Measurements from ENCODE around the gene CR1L. TPM values are rescaled to one million over a fixed set of nuclear protein-coding genes. Genes with fewer than 3 reads are reported as not detected.
"Not testable (repeated sequence)": the region's sequence is repeated elsewhere in the genome, so short reads cannot be mapped to it uniquely, and the experiment has no call there.

CR1L gene
- total RNA-seq, 2 experiments from 2014 or later = not detected

DNA sequence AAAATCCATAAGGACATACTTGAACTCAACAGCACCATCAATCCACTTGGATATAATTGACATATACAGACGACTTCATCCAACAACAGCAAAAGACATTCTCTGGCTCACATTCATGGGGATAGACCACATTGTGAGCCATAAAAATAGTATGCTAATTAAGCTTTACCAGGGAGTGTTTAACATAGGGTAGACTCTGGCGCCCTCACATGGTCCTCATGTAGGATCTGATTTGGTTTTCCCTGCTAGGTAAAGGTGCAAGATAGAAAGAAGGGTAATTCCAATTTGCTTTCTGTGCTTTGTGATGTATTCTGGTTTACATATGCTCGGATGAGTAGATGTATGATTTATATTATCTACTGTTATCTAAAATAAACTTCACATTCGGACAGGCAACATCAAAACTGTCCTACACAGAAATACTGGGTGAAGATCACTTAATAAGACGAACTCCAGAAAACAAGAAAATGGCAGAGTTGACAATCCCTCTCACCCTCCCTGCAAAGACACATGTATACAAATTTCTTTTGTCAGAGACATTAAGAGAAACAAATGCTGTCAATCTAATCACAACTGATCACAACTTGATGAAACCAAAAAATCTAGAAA, 27.7 kb downstream of the CR1L start:
- ChIA-PET CTCF (interaction anchor here (1.3 kb wide), 1 partner anchor 93 kb away, joined by 4 read pairs; no protein-coding TSS in a partner anchor), POLR2A (no interaction called here)

DNA sequence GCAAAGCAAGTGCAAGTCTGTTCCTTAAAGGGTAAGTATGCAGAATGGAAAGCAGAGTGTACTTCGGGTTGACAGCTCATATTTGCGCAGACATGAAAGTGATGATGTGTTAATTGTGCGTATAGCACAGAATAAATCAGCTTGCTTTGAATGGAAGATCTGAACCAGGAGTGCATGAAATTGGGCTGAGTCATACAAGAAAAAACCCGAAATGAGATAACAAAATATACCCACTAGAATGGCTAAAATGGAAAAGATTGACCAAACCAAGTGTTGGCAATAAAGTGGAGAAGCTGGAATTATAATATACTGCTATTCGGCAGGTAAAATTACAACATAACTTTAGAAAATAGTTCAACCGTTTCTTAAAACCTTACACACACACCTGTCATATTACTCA, 28.5 kb downstream of the CR1L start:
- POLR2A ChIA-PET = no interaction called here
- CTCF ChIA-PET = no interaction called here

DNA sequence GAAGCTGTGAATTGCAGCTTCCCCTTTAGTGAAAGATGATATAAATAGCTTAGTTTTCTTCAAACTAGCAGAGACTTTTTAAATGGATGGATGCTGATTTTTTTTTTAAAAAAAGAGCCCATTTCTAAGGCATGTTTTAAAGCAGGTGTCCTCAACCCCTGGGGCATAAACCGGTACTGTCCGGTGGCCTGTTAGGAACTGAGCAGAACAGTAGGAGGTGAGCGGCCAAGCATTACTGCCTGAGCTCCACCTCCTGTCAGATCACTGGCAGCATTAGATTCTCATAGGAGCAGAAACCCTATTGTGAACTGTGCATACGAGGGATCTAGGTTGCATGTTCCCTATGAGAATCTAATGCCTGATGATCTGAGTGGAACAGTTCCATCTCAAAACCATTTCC, 31.2 kb downstream of the CR1L start:
- CTCF ChIA-PET = interaction anchor here (0.6 kb wide), 1 partner anchor 113 kb away, joined by 5 read pairs; no protein-coding TSS in a partner anchor
- POLR2A ChIA-PET = no interaction called here

DNA sequence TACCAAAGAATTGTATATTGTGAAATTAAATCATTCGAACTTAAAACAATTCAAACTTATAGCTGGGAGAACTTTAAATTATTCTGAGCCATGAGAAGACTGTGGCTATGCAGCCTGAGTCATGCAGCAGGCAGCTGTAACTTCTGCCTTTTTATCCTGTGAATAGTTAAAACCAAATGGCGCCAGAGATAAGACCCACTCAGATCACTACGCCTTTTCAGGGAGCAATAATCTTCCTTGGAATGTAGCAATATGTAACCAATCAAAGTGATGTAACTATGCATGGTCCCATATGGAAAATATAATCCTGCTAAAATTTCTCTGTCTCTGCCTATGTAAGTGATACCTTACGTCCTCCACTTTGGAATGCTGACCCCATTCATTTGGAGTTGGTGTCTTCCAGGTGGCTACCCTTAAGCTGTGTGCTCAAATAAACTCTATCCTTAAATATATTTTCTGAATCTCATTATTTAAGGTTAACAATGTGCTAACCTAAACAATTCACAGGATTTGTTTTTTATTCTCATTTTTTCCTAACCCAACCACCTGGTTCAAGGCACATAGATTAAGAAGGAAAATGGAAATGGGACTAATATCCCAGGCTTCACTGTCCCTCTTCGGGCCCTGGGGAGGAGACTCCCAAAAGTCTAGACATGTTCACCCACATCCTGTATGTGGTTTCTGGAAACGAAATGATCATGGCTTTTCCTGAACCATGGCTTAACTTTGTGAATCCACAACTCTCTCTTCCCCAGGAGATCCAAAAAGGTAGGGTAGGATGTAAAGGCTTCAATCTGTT, 35.9 kb downstream of the CR1L start:
- POLR2A ChIA-PET = not testable (repeated sequence)

DNA sequence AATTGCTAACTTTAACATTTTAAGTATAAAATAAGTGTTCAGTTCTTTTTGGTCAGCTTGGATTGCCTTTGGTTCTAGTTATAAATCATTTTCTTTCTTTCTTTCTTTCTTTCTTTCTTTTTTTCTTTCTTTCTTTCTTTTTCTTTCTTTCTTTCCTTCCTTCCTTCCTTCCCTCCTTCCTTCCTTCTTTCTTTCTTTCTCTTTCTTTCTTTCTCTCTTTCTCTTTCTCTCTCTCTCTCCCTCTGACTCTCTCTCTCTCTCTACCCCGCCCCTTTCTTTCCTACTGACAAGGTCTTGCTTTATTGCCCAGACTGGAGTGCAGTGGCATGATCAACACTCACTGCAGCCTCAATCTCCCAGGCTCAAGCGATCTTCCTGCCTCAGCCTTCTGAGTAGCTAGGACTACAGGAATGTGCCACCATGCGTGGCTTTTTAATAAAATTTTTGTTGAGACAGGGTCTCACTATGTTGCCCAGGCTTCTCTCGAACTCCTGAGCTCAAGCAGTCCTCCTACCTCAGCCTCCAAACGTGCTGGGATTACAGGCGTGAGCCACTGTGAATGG, 38.0 kb downstream of the CR1L start:
- CTCF ChIA-PET, POLR2A ChIA-PET: not testable (repeated sequence)

More for the DNA sequence above, 35.9 kb downstream of the CR1L start:
- CTCF ChIA-PET = not testable (repeated sequence)

DNA sequence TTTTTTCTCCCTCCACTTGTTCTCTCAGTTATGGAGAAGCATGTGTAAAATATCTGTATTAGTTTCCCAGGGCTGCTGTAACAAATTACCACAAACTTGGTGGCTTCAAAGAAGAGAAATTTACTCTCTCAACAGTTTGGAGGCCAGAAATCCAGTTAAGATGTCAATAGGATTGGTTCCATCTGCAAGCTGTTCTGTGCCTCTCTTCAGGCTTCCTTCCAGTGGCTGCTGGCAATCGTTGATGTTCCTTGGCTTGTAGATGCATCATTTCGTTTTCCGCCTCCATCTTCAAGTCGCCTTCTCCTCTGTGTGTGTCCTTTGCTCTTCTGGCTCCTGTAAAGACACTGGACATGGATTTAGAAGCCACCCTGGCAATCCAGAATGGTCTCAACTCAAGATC, 45.6 kb downstream of the CR1L start:
- CTCF ChIA-PET, POLR2A ChIA-PET: not testable (repeated sequence)

DNA sequence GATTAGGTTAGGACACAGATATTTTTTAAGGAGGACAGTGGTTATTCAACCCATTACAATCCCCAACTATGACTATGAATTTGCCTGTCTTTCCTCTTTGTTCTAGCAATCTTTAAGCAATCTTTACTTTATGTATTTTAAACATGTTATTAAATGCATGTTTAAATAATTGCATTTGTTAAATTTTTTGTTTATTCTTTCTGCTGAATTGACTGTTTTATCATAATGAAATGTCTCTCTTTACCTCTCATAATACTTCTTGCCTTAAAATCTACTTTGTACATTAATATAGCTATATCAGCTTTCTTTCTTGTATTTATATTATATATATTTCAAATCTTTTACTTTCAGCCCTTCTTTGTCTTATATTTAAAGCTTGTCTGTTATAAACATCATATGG, 46.1 kb downstream of the CR1L start:
- ChIA-PET CTCF (no interaction called here), POLR2A (no interaction called here)

DNA sequence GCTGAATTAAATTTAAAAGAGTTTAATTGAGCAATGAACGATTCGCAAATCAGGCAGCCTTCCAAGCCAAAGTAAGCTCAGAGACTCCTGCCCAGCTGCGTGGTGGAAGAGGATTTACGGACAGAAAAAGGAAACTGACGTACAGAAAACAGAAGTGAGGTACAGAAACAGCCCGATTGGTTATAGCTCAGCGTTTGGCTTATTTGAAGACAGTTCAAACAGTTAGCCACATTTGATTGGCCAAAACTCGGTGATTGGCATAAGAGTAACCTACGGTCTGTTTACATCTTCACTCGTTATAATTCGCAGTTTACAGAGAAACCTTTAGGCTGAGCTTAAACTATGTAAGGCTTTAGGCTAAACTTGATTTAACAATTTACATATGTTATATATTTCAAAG, 46.9 kb downstream of the CR1L start:
- POLR2A ChIA-PET = no interaction called here
- CTCF ChIA-PET = no interaction called here

DNA sequence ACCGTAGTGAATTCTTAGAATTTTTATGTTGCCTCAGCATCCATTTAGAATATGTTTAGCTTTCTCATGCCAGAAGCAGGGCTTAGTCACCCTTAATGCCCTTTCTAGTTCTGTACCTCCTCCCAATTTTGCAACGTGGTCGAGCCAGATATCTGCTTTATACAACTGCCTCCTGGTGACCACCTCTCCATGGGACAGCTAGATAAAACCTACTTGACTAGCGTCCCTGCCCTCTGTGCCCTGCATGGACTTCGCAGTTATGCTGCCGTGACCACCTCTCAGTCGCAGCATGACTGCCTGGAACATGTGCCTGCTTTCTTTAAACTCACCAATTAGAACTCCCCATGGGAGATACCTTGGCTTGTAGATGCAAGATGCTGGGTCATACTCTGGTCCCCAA, 47.4 kb downstream of the CR1L start:
- CTCF ChIA-PET, POLR2A ChIA-PET: not testable (repeated sequence)

DNA sequence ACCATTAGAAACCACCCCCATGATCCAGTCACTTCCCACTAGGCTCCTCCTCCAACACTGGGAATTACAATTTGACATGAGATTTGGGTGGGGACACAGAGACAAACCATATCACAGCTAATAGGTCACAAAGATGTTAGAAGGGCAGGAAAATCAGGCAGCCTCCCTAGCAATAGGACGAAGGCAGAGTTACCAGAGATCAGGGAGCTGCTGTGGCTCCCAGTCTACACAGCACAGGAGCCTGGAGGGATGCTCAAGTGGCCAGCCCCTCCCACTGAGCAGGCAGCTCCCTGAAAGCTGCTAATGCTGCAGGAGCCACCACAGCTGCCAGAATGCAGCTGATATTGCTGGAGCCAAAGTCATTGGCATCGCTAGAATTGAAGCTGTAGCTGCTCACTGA, 51.0 kb downstream of the CR1L start:
- ChIA-PET CTCF (no interaction called here), POLR2A (no interaction called here)

DNA sequence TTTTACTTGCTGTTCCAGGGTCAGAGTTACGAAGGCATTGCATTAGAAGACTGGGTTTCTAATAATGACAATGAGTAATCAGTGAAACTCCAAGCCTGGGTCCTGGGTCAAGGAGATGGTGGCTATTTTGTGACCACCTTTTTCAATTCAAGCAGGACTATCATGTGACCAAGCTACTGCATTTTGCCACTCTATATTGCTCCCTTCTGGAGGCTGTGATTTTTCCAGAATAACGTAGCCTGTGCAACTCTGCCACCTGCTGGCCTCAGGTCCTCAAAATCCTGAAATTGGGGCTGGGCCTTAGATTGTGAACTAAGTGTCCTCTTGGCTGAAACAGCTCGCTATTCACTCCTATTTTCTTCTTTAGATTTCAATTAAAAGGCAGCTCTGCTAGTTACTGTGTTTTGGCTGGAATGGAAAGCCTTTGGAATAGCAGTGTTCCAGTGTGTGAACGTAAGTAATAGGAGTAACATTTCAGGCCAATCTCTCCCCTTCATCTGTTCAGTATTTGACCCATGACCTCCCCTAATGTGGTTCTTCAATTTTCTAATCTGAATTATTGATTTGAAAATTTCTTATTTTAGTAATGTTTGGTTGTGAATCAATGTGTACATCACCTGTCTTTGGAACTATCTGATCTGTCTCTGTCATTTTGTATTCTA, 54.0 kb downstream of the CR1L start:
- CTCF ChIA-PET = no interaction called here
- POLR2A ChIA-PET = no interaction called here

DNA sequence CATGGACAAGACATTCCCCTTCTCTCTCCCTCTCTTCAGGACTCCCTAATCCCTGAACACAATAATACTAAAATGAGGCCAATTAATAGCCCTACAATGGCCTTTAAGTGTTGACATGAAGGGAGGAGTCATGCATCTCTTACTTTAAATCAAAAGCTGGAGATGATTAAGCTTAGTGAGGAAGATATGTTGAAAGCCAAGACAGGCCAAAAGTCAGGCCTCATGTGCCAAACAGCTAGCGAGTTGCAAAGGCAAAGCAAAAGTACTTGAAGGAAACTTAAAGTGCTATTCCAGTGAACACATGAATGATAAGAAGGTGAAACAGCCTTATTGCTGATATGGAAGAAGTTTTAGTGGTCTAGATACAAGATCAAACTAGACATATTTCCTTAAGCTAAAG, 57.4 kb downstream of the CR1L start:
- CTCF ChIA-PET = no interaction called here
- POLR2A ChIA-PET = no interaction called here

DNA sequence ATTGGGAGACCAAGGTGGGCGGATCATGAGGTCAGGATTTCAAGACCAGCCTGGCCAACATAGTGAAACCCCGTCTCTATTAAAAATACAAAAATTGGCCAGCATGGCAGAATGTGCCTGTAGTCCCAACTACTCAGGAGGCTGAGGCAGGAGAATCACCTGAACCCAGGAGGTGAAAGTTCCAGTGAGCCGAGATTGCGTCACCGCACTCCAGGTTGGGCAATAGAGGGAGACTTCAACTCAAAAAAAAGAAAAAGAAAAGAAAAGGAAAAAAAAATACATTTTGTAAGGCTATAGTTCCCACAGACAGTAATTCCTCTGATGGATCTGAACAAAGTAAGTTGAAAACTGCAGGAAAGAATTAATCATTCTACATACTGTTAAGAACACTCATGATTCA, 58.8 kb downstream of the CR1L start:
- CTCF ChIA-PET = no interaction called here
- POLR2A ChIA-PET = no interaction called here

DNA sequence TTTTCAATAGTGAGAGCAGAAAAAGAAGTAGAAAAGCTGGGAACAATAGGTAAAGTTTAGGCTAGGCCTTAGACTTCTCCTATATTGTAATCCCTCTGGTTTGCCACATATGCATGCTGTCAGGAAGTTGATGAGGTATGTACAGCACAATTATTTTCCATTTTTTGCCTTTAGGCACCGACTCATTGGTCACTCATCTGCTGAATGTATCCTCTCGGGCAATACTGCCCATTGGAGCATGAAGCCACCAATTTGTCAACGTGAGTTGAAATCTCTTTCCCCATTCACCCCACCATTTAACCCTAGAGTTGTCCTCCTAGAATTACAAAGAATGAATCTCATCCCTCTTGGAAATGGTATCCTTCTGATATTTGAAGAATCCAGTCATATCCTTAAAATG, 63.1 kb downstream of the CR1L start:
- CTCF ChIA-PET = not testable (repeated sequence)

DNA sequence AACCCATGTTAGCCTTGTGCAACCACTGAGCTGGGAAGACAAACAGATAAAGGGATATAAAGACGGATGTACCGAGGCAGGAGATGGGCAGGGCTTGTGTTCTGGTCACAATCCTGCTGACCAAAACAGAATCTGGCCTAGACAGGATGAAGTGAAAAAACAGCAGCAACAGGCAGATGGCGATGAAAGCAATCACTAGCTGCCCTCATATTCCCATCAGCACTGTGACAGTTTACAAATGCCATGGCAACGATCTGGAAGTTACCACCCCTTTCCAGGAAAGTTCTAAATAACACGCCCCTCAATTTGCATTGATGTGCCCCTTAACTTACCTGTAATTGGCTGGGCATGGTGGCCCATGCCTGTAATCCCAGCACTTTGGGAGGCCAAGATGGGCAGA, 66.4 kb downstream of the CR1L start:
- ChIA-PET CTCF (no interaction called here), POLR2A (no interaction called here)

More for the DNA sequence above, 63.1 kb downstream of the CR1L start:
- POLR2A ChIA-PET = not testable (repeated sequence)

DNA sequence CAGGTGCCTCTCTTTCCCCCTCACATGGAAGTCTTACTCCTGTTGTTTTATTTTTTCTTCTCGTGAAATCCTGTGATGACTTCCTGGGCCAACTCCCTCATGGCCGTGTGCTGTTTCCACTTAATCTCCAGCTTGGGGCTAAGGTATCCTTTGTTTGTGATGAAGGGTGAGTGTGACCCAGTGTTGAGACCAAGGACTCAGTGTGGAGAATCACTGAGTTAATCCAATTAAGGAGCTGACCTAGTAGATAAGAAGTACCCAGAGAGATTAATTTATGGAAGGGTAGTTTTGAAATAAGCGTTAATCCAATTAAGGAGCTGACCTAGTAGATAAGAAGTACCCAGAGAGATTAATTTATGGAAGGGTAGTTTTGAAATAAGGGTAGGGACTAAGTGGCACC, 67.8 kb downstream of the CR1L start:
- CTCF ChIA-PET = interaction anchor here (0.6 kb wide), 1 partner anchor 65 kb away, joined by 4 read pairs; no protein-coding TSS in a partner anchor
- POLR2A ChIA-PET = not testable (repeated sequence)

DNA sequence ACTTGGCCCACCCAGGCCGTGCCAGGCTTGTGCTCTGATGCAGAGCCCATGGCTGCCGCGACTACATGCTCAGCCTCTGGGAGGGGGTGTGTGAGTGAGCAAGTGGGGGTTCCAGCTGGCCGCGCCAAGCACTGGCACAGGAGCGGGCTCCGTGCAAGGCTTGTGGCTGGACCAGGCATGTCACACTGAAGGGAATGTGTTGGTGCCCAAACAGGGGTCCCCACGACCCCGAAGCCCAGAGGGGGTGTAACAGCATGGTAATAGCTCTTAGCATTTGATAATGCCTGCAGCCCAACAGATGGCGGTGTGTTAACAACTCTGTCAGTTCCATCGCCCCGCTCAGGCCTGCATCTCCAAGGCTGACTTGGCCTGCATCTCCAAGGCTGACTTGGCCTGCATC, 68.6 kb downstream of the CR1L start:
- ChIA-PET POLR2A (no interaction called here), CTCF (no interaction called here)

DNA sequence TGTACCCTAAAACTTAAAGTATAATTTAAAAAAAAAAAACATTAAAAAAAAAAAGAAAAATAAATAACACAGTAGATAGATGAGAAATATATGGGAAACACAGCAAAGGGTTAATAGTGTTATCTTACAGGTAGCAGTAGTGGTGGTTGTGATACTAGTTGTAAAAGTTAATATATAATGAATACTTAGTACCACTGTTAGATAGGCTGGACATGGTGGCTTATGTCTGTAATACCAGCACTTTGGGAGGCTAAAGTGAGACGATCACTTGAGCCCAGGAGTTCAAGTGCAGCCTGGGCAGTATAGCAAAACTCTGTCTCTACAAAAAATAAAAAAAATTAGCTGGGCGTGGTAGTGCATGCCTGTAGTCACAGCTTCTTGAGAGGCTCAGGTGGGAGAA, 74.3 kb downstream of the CR1L start:
- POLR2A ChIA-PET = no interaction called here
- CTCF ChIA-PET = no interaction called here

DNA sequence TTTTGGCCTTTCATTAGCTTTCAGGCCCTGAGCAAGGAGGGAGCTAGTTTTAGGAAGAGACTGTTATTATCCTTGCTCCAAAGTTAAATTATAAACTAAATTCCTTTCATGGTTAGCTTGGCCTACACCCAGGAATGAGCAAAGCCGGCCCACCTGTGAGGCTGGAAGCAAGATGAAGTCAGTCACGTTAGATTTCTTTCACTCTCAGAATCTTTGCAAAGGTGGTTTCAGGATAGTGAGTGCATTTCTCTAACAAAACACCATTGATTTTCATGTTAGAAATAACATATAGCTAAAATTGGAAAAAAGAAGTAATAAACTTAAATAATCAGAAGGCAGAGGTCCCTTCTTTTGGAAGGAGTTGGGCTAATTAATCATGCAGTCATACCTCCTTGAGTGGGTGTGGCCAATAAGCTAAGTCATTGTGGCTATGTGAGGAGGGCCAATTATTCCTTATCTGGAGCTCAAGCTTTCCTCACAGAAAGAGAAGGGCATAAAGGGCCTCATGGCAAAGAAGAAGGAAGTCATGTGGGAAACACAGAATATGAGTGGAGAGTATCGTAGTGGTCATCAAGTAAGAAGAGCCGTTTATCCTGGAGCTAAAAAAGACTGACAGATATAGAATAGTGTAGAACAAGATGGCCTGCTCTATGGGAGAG, 83.4 kb downstream of the CR1L start:
- CTCF ChIA-PET, POLR2A ChIA-PET: not testable (repeated sequence)

DNA sequence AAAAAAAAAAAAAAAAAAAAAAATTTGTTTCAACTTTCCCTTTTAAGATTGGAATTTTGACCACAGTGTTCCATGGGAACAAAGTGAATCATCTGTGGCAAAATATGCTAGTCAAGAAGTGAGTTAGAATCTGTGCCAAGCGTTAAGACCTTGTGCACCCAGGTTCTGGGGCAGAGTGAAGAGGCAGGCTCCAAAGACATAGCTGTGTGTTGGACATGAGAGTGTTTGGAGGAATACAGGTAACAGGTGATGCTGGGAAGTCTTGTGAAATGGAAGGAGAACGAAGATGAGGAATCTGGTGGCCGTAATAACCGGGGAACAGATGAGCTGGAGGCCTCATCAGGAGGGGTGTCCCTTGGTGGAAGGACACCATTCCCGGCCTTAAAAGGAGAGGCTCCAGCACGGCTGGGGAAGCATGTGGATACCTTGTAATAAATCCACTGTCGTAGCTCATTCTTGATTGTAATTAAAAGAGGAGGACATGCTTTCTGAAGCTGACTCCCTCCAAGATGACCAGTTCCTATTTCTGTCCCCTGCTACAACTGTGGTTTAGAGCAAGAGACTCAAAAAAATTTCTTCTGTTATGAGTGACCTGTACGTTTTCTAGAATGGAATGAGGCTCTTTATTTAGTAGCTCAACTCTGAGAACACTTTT, 92.7 kb downstream of the CR1L start:
- CTCF ChIA-PET = interaction anchor here (1.2 kb wide), 1 partner anchor 59 kb away, joined by 3 read pairs; no protein-coding TSS in a partner anchor
- POLR2A ChIA-PET = not testable (repeated sequence)

Data from activated CD8-positive, alpha-beta memory T cell treated with anti-CD3 and anti-CD28 coated beads for 36 hours (primary cell).